ENCODE measurements around the gene LDLRAP1.

DNA sequence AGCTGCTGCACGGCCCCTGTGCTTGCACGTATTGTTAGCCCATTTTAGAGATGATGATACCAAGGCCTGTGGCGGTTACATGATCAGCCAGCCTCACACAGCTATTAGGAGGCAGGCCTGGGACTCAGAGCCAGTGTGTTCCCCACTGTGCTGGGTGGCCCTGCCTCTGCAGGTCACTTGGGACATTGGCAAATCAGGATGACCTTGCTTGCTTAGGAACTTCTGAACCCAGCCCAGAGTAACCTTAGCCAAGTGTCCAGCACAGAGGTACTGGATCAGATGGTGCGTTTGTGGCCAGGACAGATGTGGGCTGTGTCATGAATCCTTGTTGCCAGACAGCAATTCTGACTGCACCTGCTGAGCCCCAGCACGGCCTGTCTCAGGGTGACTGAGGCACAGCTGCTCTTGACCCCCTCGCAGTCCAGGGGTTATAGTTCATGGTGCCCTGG, 28.1 kb downstream of the LDLRAP1 start:
- TF ChIP-seq, protein P1, sequence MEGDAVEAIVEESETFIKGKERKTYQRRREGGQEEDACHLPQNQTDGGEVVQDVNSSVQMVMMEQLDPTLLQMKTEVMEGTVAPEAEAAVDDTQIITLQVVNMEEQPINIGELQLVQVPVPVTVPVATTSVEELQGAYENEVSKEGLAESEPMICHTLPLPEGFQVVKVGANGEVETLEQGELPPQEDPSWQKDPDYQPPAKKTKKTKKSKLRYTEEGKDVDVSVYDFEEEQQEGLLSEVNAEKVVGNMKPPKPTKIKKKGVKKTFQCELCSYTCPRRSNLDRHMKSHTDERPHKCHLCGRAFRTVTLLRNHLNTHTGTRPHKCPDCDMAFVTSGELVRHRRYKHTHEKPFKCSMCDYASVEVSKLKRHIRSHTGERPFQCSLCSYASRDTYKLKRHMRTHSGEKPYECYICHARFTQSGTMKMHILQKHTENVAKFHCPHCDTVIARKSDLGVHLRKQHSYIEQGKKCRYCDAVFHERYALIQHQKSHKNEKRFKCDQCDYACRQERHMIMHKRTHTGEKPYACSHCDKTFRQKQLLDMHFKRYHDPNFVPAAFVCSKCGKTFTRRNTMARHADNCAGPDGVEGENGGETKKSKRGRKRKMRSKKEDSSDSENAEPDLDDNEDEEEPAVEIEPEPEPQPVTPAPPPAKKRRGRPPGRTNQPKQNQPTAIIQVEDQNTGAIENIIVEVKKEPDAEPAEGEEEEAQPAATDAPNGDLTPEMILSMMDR (IDR thresholded peaks at IDR 0.05; ENCODE audit: insufficient read depth, low read length): no peak
- TF ChIP-seq POLR2AphosphoS5 (IDR thresholded peaks at IDR 0.05; ENCODE audit: low read depth) (no peak), GABPA (IDR thresholded peaks at IDR 0.05; ENCODE audit: low read depth) (no peak), SPI1 (IDR thresholded peaks at IDR 0.05; ENCODE audit: borderline replicate concordance, low read depth) (no peak)
- TF ChIP-seq, protein P2, sequence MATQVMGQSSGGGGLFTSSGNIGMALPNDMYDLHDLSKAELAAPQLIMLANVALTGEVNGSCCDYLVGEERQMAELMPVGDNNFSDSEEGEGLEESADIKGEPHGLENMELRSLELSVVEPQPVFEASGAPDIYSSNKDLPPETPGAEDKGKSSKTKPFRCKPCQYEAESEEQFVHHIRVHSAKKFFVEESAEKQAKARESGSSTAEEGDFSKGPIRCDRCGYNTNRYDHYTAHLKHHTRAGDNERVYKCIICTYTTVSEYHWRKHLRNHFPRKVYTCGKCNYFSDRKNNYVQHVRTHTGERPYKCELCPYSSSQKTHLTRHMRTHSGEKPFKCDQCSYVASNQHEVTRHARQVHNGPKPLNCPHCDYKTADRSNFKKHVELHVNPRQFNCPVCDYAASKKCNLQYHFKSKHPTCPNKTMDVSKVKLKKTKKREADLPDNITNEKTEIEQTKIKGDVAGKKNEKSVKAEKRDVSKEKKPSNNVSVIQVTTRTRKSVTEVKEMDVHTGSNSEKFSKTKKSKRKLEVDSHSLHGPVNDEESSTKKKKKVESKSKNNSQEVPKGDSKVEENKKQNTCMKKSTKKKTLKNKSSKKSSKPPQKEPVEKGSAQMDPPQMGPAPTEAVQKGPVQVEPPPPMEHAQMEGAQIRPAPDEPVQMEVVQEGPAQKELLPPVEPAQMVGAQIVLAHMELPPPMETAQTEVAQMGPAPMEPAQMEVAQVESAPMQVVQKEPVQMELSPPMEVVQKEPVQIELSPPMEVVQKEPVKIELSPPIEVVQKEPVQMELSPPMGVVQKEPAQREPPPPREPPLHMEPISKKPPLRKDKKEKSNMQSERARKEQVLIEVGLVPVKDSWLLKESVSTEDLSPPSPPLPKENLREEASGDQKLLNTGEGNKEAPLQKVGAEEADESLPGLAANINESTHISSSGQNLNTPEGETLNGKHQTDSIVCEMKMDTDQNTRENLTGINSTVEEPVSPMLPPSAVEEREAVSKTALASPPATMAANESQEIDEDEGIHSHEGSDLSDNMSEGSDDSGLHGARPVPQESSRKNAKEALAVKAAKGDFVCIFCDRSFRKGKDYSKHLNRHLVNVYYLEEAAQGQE (IDR thresholded peaks at IDR 0.05; ENCODE audit: insufficient replicate concordance, low read depth): no peak

Measured in HL-60 (cell line).